HG02623 (cell line): Measurements from ENCODE around the gene NCOA3.
"Not testable (repeated sequence)": the region's sequence is repeated elsewhere in the genome, so short reads cannot be mapped to it uniquely, and the experiment has no call there.

Source experiments
- ATAC-seq: cut with Tn5 transposase; IDR thresholded peaks from one replicate; pipeline ENCODE4 v1.9.1; 2021; ENCODE audit warnings: moderate library complexity; ENCODE audit not compliant: unreplicated experiment

Gene NCOA3

DNA sequence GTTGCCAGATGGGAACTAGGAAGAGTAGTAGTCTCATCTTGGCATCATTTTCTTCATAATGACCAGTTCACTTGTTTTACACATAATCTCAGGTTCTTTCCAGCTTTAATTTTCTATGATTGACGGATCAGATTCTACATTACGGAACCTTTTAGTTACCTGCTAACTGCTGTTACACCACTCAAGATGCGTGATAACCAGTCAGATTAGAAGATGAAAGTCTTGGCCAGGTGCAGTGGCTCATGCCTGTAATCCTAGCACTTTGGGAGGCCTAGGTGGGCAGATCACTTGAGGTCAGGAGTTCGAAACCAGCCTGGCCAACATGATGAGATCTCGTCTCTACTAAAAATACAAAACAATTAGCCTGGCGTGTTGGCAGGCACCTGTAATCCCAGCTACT, 92.5 kb downstream of the NCOA3 start:
- no peak for ATAC-seq

DNA sequence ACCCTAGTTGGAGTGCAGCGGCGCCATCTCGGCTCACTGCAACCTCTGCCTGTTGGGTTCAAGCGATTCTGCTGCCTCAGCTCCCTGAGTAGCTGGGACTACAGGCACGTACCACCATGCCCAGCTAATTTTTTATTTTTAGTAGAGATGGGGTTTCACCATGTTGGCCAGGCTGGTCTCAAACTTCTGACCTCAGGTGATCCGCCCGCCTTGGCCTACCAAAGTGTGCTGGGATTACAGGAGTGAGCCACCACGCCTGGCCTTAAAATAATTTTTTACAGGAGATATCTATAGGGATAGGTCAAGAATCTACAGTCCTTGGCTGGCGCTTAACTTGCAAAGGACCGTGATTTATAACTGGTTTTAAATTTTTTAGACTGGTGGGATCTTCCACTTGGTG, 93.5 kb downstream of the NCOA3 start:
- ATAC-seq: not testable (repeated sequence)

GRCh38 chr20:47596003-47596571, 94.4 kb downstream of the NCOA3 start:
- ATAC-seq: no peak

- no peak for ATAC-seq
These were observed 95.4 kb downstream of the NCOA3 start for GRCh38 chr20:47597090-47597489.

GRCh38 chr20:47598911-47599744, 97.4 kb downstream of the NCOA3 start:
- no peak for ATAC-seq

DNA sequence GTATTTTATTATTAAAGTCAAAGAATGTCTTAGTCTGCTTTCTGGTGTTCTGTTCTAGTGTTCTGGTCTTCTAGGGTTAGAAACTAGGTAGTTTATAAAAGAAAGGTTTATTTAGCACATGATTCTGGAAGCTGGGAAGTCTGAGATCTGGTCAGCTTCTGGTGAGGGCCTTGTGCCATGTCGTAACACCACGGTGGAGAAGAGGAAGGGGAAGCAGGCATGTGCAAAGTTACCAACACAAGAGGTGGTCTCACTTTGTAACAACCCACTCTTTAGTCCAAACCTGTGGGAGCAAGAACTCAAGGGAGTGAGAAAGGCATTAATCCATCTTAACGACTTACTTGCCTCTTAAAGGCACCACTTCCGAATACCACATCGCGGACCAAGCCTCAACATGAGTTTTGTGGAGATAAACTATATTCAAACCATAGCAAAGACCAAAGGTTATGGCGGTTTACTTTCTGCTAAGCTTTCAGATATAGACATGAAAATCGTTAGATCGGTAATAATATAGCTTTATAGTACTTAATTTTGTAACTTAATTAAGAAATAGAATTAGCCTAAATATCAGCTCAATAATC, 99.4 kb downstream of the NCOA3 start:
- ATAC-seq: no peak

DNA sequence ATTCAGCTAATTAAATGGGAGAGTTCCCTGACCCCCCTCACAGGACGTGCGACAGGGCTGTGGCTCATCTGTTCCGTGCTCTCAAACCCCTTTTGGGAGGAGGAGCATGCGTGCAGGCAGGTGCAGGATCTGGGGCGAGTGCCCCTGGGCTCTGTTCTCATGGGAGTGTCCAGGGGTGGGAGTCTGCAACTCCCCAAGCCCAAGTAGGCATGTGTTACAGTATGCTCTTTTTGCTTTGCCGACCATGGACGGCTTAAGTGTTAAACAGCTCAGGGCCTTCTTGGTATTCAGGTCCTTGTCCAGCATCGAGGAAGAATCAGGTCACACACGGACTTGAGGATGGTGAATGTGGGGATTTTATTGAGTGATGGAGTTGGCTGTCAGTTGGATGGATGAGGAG, 101.6 kb downstream of the NCOA3 start:
- no peak for ATAC-seq

DNA sequence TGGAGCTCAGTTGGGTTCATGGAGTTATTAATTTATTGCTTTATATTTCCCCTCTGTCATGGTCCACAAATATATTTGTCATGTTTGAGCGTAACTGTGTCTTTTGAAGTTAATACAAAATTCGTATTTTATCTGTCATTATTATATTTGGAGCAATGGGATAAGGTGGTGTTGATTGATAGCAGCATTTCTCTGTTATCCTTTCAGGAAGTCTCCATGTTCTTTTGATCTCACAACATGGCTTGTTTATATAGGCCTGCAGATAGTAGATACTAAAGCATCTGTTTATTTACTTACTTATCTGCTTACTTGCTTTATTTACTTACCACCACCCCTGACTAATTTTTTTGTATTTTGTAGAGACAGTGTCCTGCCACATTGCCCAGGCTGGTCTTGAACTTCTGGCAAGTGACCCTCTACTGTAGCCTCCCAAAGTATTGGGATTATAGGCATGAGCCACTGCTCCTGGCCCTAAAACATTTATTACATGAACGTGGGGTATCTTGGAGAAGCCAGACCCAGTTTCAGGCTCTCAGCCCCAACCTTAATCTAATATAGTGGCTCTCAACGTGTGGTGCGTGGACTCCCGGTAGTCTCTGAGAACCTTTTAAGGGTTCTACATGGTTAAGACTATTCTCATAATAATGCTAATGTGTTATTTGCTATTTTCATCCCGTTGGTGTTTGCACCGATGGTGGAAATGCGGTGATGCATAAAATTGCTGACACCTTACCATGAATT, 104.2 kb downstream of the NCOA3 start:
- no peak for ATAC-seq

GRCh38 chr20:47606414-47606982, 104.8 kb downstream of the NCOA3 start:
- ATAC-seq: no peak

DNA sequence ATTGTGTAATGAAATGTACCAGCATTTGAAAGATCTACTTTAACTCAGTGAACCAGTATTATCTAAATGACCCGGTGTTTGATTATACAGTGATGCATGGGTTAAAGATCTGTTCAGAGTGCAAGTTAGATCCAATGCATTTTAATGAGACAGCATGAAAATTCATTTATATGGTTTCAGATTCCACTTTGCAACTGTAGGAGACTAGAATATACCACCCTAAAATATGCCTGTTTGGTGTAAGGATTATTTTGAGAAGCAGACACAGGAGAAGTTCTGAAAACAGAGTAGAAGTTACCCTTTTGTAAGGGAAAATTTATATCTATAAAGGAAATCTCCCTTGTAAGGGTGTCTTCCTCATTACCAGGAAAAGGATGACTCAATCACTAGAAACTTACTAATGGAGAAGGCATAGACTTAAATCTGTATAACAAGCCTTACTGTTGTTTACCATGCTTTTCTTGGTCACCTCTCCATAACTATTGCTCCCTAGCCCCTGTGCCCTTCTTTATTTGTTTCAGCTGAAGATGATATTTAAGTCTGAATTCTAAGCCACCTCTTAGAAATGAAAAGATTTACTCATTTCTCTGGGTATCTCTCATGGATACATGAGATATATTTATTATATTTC, 105.4 kb downstream of the NCOA3 start:
- ATAC-seq: no peak

- no peak for ATAC-seq
These were observed 107.3 kb downstream of the NCOA3 start for GRCh38 chr20:47609001-47609400.

- peak; percentile 60 for ATAC-seq
These were observed 108.7 kb downstream of the NCOA3 start for GRCh38 chr20:47610247-47610944.

DNA sequence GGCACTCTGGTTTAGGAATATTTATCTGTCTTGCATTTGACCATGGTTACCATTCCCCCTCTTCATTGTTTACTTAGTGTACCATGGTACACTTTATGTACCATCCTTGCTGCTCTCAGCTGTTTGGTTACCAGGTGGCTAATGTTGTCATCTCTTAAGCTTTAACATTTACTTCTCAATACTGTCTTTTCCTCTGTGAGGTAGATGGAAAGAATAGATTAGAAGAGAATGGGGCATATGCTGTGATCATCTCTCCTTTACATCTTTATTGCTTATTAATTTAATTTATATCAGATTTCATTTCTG, 109.2 kb downstream of the NCOA3 start:
- ATAC-seq: no peak

- no peak for ATAC-seq
These were observed 110.1 kb downstream of the NCOA3 start for GRCh38 chr20:47611785-47612184.

DNA sequence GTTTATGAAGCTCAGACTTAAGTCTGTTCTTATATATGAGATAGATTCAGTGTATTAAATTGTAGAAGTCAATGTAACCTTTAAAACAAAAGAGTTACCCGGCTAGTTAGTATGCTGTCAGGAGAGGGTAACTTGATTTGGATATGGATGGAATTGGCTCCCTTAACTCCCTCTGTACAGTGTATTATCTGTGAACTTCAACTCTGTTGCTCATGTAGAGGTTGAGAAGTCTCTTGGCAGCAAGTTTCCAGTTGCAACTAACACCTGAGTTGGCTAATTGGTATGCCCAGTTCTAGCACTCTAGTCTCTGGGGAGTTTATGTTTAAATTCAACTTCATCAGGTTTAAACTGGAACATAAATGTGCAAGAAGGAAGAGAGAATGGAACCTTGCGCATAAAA, 111.0 kb downstream of the NCOA3 start:
- ATAC-seq: no peak

GRCh38 chr20:47614703-47615309, 113.1 kb downstream of the NCOA3 start:
- ATAC-seq: no peak

- ATAC-seq: no peak
These were observed 116.8 kb downstream of the NCOA3 start for GRCh38 chr20:47618479-47618878.

GRCh38 chr20:47620808-47621805, 119.4 kb downstream of the NCOA3 start:
- no peak for ATAC-seq
